HEK293 (cell line): Measurements from ENCODE around the gene LDLRAD3.

Source experiments
- CTCF ChIA-PET: fragments of 350-600 bp; formaldehyde crosslinking; extraction: SDS; loops from one replicate; lab custom pipeline; 2021; ENCODE audit warnings: antibody characterized with exemption; lab: Yijun Ruan, JAX
- POLR2A ChIA-PET: fragments of 300-600 bp; formaldehyde crosslinking; extraction: SDS; loops from one replicate; lab custom pipeline; 2020; ENCODE audit warnings: antibody characterized with exemption, inconsistent platforms; lab: Yijun Ruan, JAX
- H3K27ac ChIP-seq: fragments of 200-500 bp; sonication (Bioruptor generic); 2 replicates; pipeline ENCODE4 v1.5.1; 2014; ENCODE audit warnings: low read depth, low read length, control low read depth, inconsistent platforms; ENCODE audit errors: extremely low read depth
- H3K36me3 ChIP-seq, 2 experiments: fragments of 200-500 bp in 1 of 2; sonication (Bioruptor generic) in 1 of 2; 1 replicate in 1 of 2; 2 replicates in 1 of 2; pipeline ENCODE4 v1.5.1; 2014 to 2017; ENCODE audit warnings: inconsistent platforms in 2 of 2, low read length in 2 of 2; ENCODE audit not compliant: control insufficient read depth in 2 of 2, insufficient read depth in 1 of 2
- H3K4me1 ChIP-seq: fragments of 200-500 bp; sonication (Bioruptor generic); 2 replicates; pipeline ENCODE4 v1.5.1; 2014; ENCODE audit warnings: mild to moderate bottlenecking, low read length, inconsistent platforms; ENCODE audit not compliant: control insufficient read depth, insufficient read depth
- H3K4me3 ChIP-seq: 2 replicates; pipeline ENCODE4 v1.5.1; 2011; ENCODE audit warnings: low read depth, mild to moderate bottlenecking, control low read depth, low read length, moderate library complexity
- H3K9me3 ChIP-seq: fragments of 200-500 bp; sonication (Bioruptor generic); 2 replicates; pipeline ENCODE4 v1.5.1; 2014; ENCODE audit warnings: low read depth, low read length, inconsistent platforms; ENCODE audit not compliant: control insufficient read depth, insufficient read depth
- FEZF1 ChIP-seq: fragments of 450-650 bp; formaldehyde crosslinking; IDR thresholded peaks from 2 replicates; pipeline ENCODE4 v1.5.1; 2016; ENCODE audit warnings: missing biosample characterization, missing genetic modification characterization
- GLIS1 ChIP-seq: fragments of 450-650 bp; formaldehyde crosslinking; IDR thresholded peaks from 2 replicates; pipeline ENCODE4 v1.5.1; 2016; ENCODE audit warnings: missing biosample characterization, missing genetic modification characterization
- KLF8 ChIP-seq: fragments of 450-650 bp; formaldehyde crosslinking; IDR thresholded peaks from 2 replicates; pipeline ENCODE4 v1.5.1; 2016; ENCODE audit warnings: missing biosample characterization, missing genetic modification characterization
- MEIS1 ChIP-seq: sonication (generic); formaldehyde crosslinking; IDR thresholded peaks from 2 replicates; pipeline ENCODE4 v1.8.1; 2022; ENCODE audit warnings: missing genetic modification reagents, mild to moderate bottlenecking, borderline replicate concordance
- OSR2 ChIP-seq: fragments of 450-650 bp; formaldehyde crosslinking; IDR thresholded peaks from 2 replicates; pipeline ENCODE4 v1.5.1; 2016; ENCODE audit warnings: missing biosample characterization, missing genetic modification characterization
- TCF7L2 ChIP-seq: IDR thresholded peaks from 2 replicates; pipeline ENCODE4 v1.6.1; 2011; ENCODE audit warnings: low read depth, mild to moderate bottlenecking, inconsistent platforms, low read length, moderate library complexity, borderline replicate concordance
- TRIM28 ChIP-seq: IDR thresholded peaks from 2 replicates; pipeline ENCODE4 v1.6.1; 2011; ENCODE audit warnings: low read length, control low read depth, borderline replicate concordance
- ZNF501 ChIP-seq: fragments of 450-650 bp; formaldehyde crosslinking; IDR thresholded peaks from 2 replicates; pipeline ENCODE4 v1.5.1; 2016; ENCODE audit warnings: missing biosample characterization, missing genetic modification characterization
- ZNF843 ChIP-seq: fragments of 450-650 bp; formaldehyde crosslinking; IDR thresholded peaks from 2 replicates; pipeline ENCODE4 v1.5.1; 2016; ENCODE audit warnings: missing biosample characterization, missing genetic modification characterization
- TF ChIP-seq, protein P1 (sequence below): fragments of 450-650 bp; formaldehyde crosslinking; IDR thresholded peaks from 2 replicates; pipeline ENCODE4 v1.5.1; 2016; ENCODE audit warnings: missing biosample characterization, missing genetic modification characterization
- TF ChIP-seq, protein P2 (sequence below): fragments of 450-650 bp; IDR thresholded peaks from 2 replicates; pipeline ENCODE4 v1.5.1; 2018; ENCODE audit warnings: missing biosample characterization, mild to moderate bottlenecking, missing genetic modification characterization
- TF ChIP-seq, protein P3 (sequence below): fragments of 450-650 bp; formaldehyde crosslinking; IDR thresholded peaks from 2 replicates; pipeline ENCODE4 v1.5.1; 2017; ENCODE audit warnings: missing biosample characterization, missing genetic modification characterization
- TF ChIP-seq, protein P4 (sequence below): fragments of 450-650 bp; formaldehyde crosslinking; IDR thresholded peaks from 2 replicates; pipeline ENCODE4 v1.5.1; 2016; ENCODE audit warnings: missing biosample characterization, missing genetic modification characterization, borderline replicate concordance

The LDLRAD3 gene

DNA sequence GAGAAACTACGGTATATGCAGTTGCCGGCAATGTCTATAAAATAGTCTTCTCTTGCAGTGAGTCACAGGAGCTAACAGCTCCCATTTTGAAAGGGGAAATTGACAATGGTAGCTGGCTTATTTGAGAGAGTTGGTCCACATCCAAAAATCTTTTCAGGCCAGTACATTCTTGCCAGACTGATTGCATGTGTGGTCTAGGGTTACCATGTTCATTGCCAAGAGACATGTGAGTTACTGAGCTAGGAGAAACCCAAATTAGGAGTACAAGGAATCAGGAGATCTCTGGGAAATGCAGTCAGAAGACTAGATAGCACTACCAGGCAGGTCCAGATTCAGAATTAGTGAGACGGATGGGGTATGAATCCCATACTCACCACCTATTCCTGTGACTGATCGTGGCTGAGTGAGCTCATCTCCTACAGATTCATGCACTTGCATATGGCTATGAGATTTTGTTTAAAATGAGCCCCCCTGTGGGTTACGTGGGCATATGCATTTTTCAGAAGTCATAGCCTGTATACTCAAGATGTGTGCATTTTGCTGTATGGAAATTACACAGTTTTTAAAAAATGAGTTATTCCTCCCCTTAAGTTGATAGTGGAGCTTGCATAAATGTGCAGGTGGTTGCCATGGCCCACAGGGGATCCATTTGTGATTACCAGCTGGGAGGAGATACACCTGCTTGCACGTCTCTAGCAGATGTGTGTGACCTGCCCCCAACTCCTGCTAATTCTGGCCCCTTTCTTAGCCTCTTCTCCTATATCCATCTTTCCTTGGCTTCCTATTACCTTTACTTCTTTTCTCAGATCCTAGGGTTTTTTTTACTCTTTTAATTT is 242.7 kb downstream of the LDLRAD3 start:
- CTCF ChIA-PET: interaction anchor here (0.6 to 1.7 kb wide), 6 partner anchors 55 to 1887 kb away, joined by 3 to 5 read pairs (median 3); no protein-coding TSS in a partner anchor
- Histone ChIP-seq H3K9me3 (no peaks in the 10 kb centered on the region), H3K36me3 (no peaks in the 10 kb centered on the region), H3K4me1 (no peaks in the 10 kb centered on the region), H3K27ac (no peak overlapping the region), H3K4me3 (no peak overlapping the region)
- POLR2A ChIA-PET: interaction anchor here (0.5 kb wide), 1 partner anchor 17 kb away, joined by 3 read pairs; no protein-coding TSS in a partner anchor
- TF ChIP-seq OSR2 (peak; percentile 69), ZNF501 (tag by site-specific recombination) (no peak)
- TF ChIP-seq, protein P1, sequence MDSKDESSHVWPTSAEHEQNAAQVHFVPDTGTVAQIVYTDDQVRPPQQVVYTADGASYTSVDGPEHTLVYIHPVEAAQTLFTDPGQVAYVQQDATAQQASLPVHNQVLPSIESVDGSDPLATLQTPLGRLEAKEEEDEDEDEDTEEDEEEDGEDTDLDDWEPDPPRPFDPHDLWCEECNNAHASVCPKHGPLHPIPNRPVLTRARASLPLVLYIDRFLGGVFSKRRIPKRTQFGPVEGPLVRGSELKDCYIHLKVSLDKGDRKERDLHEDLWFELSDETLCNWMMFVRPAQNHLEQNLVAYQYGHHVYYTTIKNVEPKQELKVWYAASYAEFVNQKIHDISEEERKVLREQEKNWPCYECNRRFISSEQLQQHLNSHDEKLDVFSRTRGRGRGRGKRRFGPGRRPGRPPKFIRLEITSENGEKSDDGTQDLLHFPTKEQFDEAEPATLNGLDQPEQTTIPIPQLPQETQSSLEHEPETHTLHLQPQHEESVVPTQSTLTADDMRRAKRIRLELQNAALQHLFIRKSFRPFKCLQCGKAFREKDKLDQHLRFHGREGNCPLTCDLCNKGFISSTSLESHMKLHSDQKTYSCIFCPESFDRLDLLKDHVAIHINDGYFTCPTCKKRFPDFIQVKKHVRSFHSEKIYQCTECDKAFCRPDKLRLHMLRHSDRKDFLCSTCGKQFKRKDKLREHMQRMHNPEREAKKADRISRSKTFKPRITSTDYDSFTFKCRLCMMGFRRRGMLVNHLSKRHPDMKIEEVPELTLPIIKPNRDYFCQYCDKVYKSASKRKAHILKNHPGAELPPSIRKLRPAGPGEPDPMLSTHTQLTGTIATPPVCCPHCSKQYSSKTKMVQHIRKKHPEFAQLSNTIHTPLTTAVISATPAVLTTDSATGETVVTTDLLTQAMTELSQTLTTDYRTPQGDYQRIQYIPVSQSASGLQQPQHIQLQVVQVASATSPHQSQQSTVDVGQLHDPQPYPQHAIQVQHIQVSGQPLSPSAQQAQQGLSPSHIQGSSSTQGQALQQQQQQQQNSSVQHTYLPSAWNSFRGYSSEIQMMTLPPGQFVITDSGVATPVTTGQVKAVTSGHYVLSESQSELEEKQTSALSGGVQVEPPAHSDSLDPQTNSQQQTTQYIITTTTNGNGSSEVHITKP (tag by site-specific recombination): peak; percentile 36
- TF ChIP-seq, protein P2, sequence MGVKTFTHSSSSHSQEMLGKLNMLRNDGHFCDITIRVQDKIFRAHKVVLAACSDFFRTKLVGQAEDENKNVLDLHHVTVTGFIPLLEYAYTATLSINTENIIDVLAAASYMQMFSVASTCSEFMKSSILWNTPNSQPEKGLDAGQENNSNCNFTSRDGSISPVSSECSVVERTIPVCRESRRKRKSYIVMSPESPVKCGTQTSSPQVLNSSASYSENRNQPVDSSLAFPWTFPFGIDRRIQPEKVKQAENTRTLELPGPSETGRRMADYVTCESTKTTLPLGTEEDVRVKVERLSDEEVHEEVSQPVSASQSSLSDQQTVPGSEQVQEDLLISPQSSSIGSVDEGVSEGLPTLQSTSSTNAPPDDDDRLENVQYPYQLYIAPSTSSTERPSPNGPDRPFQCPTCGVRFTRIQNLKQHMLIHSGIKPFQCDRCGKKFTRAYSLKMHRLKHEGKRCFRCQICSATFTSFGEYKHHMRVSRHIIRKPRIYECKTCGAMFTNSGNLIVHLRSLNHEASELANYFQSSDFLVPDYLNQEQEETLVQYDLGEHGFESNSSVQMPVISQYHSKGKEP (tag by site-specific recombination): 0 out of 2 replicates have a peak, but pooled peaks have one; percentile 5

DNA sequence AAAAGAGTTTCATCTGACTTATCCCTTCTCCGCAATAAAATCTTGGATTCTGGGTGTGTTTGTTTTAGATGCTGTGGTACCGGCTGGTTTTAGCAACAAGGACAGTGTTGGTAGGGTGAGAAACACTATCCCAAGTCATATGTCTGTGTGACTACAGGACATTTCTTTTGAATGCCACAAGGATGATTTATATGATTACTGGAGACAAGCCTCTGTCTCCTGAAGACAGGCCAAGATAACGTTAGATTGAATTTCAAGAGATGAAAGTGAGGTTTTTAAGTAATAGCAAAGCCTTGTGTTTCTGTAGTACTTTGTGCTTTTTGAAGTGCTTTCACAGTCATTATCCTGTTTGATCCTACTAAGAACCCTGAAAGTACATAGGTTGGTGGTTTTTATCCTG is 243.8 kb downstream of the LDLRAD3 start:
- POLR2A ChIA-PET: interaction anchor here (0.7 kb wide), 1 partner anchor 115 kb away, joined by 5 read pairs; no protein-coding TSS in a partner anchor
- no peaks in the 10 kb centered on the region for H3K36me3 ChIP-seq
- CTCF ChIA-PET: no interaction called here
- no peak overlapping the region for H3K4me3 ChIP-seq
- peak; percentile 44; the same call in 1 of the 2 replicates for TF ChIP-seq OSR2
- TF ChIP-seq KLF8 (tag by site-specific recombination): peak; percentile 49; the same call in 1 of the 2 replicates
- TF ChIP-seq ZNF843 (tag by site-specific recombination): peak; percentile 74
- TF ChIP-seq, protein P3, sequence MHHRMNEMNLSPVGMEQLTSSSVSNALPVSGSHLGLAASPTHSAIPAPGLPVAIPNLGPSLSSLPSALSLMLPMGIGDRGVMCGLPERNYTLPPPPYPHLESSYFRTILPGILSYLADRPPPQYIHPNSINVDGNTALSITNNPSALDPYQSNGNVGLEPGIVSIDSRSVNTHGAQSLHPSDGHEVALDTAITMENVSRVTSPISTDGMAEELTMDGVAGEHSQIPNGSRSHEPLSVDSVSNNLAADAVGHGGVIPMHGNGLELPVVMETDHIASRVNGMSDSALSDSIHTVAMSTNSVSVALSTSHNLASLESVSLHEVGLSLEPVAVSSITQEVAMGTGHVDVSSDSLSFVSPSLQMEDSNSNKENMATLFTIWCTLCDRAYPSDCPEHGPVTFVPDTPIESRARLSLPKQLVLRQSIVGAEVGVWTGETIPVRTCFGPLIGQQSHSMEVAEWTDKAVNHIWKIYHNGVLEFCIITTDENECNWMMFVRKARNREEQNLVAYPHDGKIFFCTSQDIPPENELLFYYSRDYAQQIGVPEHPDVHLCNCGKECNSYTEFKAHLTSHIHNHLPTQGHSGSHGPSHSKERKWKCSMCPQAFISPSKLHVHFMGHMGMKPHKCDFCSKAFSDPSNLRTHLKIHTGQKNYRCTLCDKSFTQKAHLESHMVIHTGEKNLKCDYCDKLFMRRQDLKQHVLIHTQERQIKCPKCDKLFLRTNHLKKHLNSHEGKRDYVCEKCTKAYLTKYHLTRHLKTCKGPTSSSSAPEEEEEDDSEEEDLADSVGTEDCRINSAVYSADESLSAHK (tag by site-specific recombination): no peak
- TF ChIP-seq MEIS1 (CRISPR knock-in tag): peak; percentile 55; the same call in 1 of the 2 replicates
- no peak for TF ChIP-seq GLIS1 (tag by site-specific recombination)
- peak; percentile 53; the same call in 1 of the 2 replicates for TF ChIP-seq FEZF1 (tag by site-specific recombination)
- TF ChIP-seq, protein P4, sequence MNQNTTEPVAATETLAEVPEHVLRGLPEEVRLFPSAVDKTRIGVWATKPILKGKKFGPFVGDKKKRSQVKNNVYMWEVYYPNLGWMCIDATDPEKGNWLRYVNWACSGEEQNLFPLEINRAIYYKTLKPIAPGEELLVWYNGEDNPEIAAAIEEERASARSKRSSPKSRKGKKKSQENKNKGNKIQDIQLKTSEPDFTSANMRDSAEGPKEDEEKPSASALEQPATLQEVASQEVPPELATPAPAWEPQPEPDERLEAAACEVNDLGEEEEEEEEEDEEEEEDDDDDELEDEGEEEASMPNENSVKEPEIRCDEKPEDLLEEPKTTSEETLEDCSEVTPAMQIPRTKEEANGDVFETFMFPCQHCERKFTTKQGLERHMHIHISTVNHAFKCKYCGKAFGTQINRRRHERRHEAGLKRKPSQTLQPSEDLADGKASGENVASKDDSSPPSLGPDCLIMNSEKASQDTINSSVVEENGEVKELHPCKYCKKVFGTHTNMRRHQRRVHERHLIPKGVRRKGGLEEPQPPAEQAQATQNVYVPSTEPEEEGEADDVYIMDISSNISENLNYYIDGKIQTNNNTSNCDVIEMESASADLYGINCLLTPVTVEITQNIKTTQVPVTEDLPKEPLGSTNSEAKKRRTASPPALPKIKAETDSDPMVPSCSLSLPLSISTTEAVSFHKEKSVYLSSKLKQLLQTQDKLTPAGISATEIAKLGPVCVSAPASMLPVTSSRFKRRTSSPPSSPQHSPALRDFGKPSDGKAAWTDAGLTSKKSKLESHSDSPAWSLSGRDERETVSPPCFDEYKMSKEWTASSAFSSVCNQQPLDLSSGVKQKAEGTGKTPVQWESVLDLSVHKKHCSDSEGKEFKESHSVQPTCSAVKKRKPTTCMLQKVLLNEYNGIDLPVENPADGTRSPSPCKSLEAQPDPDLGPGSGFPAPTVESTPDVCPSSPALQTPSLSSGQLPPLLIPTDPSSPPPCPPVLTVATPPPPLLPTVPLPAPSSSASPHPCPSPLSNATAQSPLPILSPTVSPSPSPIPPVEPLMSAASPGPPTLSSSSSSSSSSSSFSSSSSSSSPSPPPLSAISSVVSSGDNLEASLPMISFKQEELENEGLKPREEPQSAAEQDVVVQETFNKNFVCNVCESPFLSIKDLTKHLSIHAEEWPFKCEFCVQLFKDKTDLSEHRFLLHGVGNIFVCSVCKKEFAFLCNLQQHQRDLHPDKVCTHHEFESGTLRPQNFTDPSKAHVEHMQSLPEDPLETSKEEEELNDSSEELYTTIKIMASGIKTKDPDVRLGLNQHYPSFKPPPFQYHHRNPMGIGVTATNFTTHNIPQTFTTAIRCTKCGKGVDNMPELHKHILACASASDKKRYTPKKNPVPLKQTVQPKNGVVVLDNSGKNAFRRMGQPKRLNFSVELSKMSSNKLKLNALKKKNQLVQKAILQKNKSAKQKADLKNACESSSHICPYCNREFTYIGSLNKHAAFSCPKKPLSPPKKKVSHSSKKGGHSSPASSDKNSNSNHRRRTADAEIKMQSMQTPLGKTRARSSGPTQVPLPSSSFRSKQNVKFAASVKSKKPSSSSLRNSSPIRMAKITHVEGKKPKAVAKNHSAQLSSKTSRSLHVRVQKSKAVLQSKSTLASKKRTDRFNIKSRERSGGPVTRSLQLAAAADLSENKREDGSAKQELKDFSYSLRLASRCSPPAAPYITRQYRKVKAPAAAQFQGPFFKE: no peak
- peak; percentile 97 for TF ChIP-seq TCF7L2
- peak; percentile 44; the same call in 1 of the 2 replicates for TF ChIP-seq TRIM28
- no peaks in the 10 kb centered on the region for H3K9me3 ChIP-seq
- H3K27ac ChIP-seq: no peak overlapping the region
- no peaks in the 10 kb centered on the region for H3K4me1 ChIP-seq
